HG03095 (cell line): ENCODE results near the gene CACNA2D3.

Experiments
- ATAC-seq: cut with Tn5 transposase; IDR thresholded peaks from one replicate; pipeline ENCODE4 v1.9.1; 2021; ENCODE audit warnings: moderate library complexity; ENCODE audit not compliant: unreplicated experiment

The CACNA2D3 gene

DNA sequence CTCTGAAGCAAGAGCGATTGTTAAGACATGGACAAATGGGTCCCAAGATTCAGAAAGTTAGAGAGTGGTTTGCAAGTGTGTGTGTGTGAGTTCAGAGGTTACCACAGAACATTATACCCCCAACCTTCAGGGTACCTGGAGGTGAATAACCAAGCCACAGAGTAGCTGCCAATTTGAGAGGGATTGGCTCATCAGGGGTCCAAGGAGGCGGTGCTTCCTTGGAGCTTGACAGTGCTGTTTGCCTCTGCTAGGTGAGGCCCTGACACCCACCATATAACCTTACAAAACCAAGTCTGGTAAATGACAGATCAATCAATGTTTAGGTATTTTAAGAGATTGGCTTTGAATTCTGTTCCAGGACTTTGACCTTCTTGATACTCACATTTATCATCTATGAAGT is 769.8 kb downstream of the CACNA2D3 start:
- ATAC-seq = no peak

DNA sequence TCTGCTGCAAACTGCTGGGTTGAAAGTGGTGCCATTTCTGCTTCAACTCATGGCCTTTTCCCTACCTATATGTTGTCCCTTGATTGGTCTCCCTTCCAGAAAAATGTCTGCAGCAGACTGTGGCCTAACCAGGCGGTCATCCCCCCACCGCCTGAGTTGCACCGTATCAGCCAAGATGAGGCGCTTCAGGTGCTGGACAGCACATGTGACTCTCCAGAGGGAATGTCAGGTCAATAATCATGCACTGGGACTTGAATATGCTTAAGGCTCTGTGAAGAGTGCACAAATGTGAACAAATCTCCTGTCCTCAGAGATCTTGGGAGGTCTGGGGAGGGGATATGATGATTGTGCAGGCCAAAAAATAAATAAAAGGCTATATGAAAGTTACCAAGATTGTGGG is 773.3 kb downstream of the CACNA2D3 start:
- ATAC-seq = no peak

DNA sequence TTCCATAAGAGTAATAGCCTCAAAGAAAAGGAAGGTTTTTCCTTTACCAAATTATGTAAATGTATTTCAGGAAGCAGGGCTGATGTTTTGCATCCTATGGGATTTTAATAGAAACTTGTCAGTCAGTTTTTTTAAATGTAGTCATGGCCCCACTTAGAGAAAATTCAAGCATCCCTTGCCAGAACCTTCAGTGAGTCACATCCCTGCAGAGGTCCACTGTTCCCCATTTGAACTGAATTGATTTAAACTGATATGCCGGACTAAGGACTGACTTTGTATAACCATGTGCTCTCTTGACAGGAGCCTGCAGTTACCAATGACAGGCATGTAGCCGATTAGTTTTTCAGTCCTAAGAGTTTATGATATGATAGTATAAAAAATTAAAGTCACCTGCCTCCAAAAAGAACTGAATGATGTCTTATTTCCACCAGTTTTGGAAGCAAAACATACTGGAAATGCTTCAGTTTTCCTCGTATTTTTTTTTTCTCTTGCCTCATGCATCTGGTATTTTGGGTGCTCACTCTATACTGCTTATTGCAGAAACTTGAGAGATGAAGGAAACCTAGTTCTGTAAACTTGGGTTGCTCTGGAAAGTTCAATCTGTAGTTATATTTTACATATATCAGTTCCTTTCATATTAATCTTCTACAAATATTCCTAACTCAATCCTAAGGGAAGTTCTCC is 774.8 kb downstream of the CACNA2D3 start:
- no peak for ATAC-seq

GRCh38 chr3:54899273-54899672 is 776.9 kb downstream of the CACNA2D3 start:
- ATAC-seq = no peak

GRCh38 chr3:54900838-54901591 is 778.7 kb downstream of the CACNA2D3 start:
- no peak for ATAC-seq

- ATAC-seq = no peak
These were observed 779.7 kb downstream of the CACNA2D3 start for GRCh38 chr3:54901906-54902685.

GRCh38 chr3:54905261-54905888 is 783.0 kb downstream of the CACNA2D3 start:
- ATAC-seq = no peak

GRCh38 chr3:54905920-54906319 is 783.6 kb downstream of the CACNA2D3 start:
- no peak for ATAC-seq

DNA sequence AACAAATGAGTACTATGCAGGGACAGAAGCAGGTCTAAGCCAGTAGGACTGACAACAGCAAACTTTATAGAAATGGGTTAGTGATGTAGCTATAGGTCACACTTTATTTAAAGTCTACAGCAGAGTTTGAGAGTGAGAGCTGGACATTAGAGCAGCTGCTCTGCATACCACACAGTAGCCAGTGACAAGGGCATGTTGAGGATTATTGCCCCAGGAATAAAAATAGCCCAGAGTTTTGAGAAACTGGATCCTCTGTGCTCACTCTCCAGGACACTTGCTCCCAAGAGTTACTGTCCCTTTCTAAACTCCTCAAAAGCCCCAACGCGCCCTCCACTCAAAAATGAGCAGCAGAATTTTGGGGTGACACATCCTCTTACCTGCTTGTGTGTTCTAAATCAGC is 784.4 kb downstream of the CACNA2D3 start:
- ATAC-seq = no peak

DNA sequence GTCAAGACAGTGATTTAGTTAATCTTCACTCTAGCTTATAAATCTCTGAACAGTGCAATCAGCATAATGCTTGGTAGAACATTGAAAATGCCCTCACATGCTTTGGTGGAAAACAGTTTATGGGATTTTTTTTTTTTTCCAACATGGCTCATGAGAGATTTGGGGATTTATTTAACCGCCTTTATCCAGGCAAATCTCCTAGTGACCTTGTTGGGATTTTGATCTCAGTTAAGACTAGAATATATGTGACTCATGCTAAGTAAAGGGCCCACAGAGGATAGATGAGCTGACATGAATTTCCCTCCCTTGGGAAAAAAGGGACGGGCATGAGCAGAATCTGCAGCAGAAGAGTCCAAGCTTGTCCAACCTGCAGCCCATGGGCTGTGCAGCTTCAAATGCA is 786.8 kb downstream of the CACNA2D3 start:
- no peak for ATAC-seq

DNA sequence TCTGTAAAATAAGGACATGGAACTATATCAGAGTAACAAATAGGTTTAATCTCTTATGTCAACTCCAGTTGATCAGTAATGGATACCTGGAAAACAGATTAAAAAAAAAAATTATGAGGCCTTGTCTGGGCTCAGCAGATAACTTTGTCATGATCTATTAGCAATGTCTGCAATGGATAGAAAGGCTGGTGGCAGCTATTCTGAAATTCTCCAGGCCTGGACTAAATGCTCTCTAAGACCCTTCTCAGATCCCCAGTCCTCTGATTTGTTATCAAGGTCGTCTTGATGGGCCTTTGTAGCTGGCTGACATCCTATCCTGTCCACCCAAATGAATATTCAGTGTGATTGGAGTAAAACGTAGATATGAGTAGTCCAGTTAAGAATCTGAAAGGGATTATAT is 791.8 kb downstream of the CACNA2D3 start:
- ATAC-seq = no peak

DNA sequence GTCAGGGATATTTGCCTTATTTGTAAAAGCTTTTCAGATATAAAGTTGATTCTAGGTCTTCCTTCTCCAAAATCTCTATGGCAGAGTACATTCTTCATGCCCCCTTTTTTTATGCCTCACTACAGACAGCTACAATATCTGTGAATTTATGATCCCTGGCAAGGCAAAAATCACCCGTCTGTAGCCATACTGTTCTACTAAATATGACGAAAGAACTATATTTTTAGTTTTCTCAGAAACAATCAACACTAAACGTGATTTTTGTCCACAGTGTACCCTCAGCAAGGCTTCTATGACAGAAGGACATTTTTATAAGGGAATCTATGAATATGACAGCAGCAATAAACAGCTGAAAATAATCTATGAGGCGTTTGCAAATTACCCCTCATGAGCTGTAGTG is 792.8 kb downstream of the CACNA2D3 start:
- ATAC-seq = no peak

GRCh38 chr3:54915976-54916375 is 793.6 kb downstream of the CACNA2D3 start:
- ATAC-seq = no peak

- no peak for ATAC-seq
These were observed 794.4 kb downstream of the CACNA2D3 start for GRCh38 chr3:54916732-54917131.

- ATAC-seq = no peak
These were observed 794.8 kb downstream of the CACNA2D3 start for GRCh38 chr3:54917174-54917573.

DNA sequence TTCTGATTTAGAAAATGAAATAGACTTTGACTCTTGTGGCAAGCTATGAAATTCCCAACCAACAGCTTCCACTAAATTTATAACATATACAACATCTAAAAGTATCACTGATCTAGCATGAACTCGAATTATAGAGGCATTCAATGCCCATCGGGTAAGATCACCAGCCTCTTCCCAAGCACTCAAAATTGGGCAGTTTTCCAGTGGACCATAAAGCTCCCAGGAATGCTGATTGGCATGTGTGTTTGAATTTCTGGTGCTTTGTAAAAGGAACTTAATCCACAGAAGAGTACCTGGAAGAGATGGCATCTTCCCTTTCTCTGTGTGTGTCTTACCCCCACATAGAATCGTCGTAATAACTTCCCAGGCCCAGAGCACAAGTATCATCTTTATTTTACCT is 795.5 kb downstream of the CACNA2D3 start:
- no peak for ATAC-seq

GRCh38 chr3:54918516-54918915 is 796.2 kb downstream of the CACNA2D3 start:
- ATAC-seq = no peak

- no peak for ATAC-seq
These were observed 805.9 kb downstream of the CACNA2D3 start, which contains the start of gene LRTM1 for GRCh38 chr3:54928046-54928770. Gene LRTM1, minus strand, starts transcription at chr3:54928059. Its CDS starts 148 bp downstream, at chr3:54927911.

DNA sequence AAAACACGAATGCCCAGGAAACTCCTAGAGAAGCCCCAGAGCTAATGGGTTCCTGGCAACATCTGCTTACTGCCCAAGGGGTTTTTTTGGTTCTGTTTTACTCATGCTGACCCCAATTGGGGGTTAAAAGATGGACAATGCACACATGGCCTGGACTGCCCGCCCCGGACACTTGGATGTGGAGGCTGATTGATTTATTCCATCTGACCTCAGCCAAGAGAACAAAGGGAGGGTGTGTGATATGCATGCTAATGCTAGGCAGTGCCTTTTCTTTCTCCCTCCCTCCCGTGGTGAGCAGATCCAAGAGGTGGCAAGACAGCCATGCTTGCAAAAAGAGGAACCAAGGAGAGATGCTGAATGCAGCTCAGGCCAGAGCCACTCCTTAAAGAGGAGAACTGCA is 808.8 kb downstream of the CACNA2D3 start:
- ATAC-seq = no peak

DNA sequence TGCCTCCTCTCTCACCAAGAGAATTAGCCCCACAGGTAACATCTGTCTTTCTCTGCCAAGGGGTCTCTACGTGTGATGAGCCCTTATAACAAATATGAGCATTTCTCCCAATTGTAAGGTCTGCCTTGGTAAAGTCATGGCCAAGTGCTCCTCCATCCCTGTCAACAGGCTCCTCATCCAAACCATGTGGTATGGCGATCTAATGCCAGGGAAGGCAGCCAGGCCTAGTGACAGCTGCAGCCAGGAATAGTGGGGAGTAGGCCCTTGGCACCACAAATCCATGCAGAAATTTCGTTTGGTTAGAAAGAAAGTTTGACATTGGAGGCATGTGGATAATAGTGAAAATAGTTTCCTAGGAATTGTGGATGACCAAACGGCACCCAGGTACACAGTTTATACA is 810.3 kb downstream of the CACNA2D3 start:
- ATAC-seq = no peak

GRCh38 chr3:54935869-54936268 is 813.5 kb downstream of the CACNA2D3 start:
- ATAC-seq = no peak
